SK-N-SH (cell line): ENCODE data around the gene SLC37A3.
"Not testable (repeated sequence)": the region's sequence is repeated elsewhere in the genome, so short reads cannot be mapped to it uniquely, and the experiment has no call there.

Experiments used
- CHD2 ChIP-seq: fragments of 150-350 bp; IDR thresholded peaks from 2 replicates; pipeline ENCODE4 v1.6.1; 2018; ENCODE audit warnings: low read length; ENCODE audit not compliant: partially characterized antibody
- CTCF ChIP-seq: fragments of 200-600 bp; sonication (generic); IDR thresholded peaks from 2 replicates; pipeline ENCODE4 v1.6.1; 2017; ENCODE audit warnings: antibody characterized with exemption, mild to moderate bottlenecking, moderate library complexity
- ELF1 ChIP-seq: IDR thresholded peaks from 2 replicates; pipeline ENCODE4 v1.4.0; 2012
- MAX ChIP-seq: IDR thresholded peaks from 2 replicates; pipeline ENCODE4 v1.4.0; 2012; ENCODE audit warnings: low read depth
- NRF1 ChIP-seq: IDR thresholded peaks from 2 replicates; pipeline ENCODE4 v1.6.1; 2012; ENCODE audit warnings: low read depth, mild to moderate bottlenecking, low read length
- RAD21 ChIP-seq: IDR thresholded peaks from 2 replicates; pipeline ENCODE4 v1.6.1; 2012; ENCODE audit warnings: mild to moderate bottlenecking, low read length
- REST ChIP-seq: IDR thresholded peaks from 2 replicates; pipeline ENCODE4 v1.6.1; 2012; ENCODE audit warnings: mild to moderate bottlenecking, low read depth, low read length, moderate library complexity
- USF1 ChIP-seq: IDR thresholded peaks from 2 replicates; pipeline ENCODE4 v1.4.0; 2012; ENCODE audit warnings: low read depth, borderline replicate concordance

- TF ChIP-seq CTCF, USF1, RAD21, ELF1, NRF1, MAX, REST, CHD2: not testable (repeated sequence)
Measured at GRCh38 chr7:140418156-140418472, 19.8 kb upstream of the SLC37A3 start.
